HG02973 (cell line): ENCODE results near the gene ZNF438.

Experiments used
- ATAC-seq: cut with Tn5 transposase; IDR thresholded peaks from one replicate; pipeline ENCODE4 v1.9.1; 2021; ENCODE audit warnings: moderate library complexity; ENCODE audit not compliant: unreplicated experiment

Gene ZNF438

GRCh38 chr10:30853066-30853465 lies 178.6 kb downstream of the ZNF438 start:
- ATAC-seq, result no peak

DNA sequence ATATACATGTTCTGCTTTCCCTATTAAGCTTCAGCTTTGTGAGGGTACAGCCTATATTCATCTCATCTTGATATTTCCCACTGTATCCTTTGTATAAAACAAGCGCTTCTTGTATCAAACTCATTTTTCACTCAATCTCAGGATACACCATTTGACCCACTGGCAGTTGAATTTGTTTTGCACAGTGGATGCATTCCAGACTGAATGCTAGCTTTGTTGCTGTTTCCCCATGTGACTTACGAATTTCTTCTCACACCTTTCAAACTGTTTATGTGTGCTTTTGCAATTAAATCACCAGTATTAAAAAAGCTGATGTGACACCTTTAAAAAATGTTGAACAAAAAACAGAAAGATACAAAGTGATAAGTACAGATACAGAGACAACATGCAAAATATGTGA lies 180.9 kb downstream of the ZNF438 start:
- no peak for ATAC-seq

DNA sequence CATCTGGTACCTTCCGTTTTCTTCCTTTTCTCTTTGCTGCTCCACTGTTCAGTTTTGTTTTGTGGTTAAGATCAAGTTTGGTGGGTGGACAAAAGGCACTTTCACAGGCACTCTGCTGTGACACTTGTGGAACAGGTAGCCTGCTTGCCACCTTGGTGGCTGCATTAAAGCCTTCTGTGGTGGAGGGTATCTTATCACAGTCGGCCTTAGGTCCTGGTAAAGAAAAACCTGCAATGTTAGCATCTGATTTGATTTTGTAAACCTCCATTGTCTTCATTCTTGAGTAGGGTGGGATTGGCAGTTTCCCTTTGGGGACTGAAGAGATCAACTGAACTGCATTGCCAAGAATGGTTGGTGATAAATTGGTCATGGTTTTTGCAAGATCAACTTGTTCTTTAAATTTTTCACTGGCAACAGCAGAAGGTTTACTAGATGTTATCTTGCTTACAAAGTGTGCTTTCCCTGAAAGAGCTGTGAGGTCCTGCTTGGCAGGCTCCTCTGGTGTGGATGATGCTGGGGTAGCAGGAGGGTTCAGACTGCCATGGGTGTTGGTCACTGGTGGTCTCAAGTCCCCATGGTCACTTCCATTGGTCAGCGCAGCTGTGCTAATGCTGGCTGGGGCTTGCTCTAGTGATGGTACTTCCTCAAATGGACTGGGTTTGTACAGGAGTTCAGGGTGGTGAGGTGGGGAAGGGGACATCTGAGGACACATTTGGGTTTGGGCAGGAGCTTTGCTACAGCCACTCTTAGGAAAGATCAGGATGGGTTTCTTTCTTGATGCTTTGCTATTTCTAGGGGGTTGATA lies 182.2 kb downstream of the ZNF438 start:
- ATAC-seq, result no peak

DNA sequence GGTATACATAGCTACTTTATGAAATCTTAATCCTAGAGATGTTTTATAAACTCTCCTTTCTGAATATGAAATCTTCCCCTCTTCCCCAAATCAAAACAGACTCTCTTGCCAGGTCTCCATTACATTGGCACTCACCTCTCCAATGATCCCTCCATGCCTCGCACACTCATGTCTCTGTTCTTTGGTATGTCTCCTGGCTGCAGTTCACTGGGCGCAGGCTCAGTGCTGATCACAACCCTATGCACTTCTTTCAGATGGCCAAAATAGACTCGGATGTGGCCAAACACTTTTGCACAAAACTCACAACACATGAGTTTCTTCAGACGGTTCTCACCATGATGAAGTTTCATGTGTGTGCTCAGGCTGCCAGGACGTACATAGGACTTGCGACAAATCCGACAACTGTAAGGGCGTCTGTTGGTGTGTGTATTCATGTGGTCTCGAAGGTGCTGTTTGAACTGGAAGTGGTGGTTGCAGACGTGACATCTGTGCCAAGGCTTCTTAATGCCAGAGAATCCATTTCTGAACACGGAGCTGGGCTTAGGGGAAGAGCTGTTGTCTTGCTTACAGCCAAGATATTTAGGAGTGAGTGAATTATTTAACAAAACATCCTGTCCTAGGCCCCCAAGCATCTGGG lies 183.2 kb downstream of the ZNF438 start:
- no peak for ATAC-seq

GRCh38 chr10:30847642-30848041 lies 184.0 kb downstream of the ZNF438 start:
- ATAC-seq, result no peak

GRCh38 chr10:30847199-30847598 lies 184.5 kb downstream of the ZNF438 start:
- ATAC-seq, result no peak

- ATAC-seq, result no peak
Observed at GRCh38 chr10:30846710-30847109, 185.0 kb downstream of the ZNF438 start.

GRCh38 chr10:30842894-30843293 lies 188.8 kb downstream of the ZNF438 start:
- no peak for ATAC-seq

- no peak for ATAC-seq
Observed at GRCh38 chr10:30842185-30842584, 189.5 kb downstream of the ZNF438 start.

DNA sequence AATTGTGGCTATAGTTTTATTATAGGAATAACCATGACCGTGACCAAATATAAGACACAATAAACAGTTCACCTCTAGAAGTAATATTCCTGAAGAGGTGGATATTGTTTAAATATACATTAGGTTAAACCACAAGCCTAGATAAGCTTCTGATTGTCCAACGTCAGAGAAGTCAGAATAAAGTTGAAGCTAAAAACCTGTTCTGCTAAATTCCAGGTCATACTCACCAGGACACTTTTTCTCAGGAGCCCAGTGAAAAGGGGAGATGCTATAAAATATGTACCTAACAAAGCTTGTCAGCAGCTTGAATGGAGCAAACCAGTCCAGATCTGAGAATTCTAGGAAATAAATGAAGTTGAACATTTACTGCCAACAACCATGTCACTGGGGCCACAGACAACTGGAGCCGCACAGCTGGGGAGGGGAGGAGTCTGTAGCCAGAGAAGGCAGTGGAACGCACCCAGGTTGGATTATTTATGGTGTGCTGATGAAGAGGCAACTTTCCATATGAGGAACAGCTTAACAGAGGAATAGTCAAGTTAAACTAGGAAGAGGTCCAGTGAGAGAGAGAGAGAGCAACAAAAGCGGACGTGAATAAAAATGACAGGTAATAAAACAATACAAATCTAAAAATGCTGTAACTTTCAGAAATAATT lies 191.1 kb downstream of the ZNF438 start:
- no peak for ATAC-seq

DNA sequence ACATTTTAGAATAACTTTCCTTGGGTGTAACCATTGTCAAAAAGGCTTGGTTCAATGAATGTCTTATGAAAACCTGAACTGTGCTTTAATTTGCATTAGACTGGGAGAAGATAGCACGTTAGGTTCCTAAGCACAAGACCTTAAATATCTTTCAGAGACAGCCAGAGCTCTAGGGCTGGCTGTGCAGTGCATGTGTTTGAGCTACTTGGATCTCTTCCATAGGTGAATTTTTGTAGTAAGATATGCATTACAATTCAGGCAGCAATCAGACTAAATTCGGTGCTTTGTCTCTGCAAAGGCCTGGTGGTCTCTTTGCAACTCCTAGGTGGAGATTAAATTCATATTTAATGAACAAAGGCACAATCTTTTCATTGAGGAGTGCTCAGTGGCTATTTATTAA lies 192.0 kb downstream of the ZNF438 start:
- ATAC-seq, result no peak

DNA sequence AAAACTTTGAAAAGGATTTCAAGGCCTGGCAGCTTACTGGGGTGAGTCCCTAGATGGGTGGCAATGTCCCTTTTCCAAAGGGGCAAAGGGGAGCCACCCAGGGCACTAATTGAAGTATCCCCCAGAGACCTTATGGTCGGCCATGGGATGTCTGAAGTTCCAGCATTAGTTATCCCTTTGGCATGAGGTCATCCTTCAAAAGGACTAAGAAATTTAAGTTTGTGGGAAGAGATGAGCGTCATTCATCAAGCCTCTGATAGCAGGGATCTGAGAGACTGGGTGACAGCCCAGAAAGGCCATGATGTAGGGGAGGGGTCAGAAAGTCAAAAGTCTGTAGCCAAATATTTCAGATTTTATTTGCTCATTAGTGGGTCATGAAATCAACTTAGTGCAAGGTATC lies 195.3 kb downstream of the ZNF438 start:
- no peak for ATAC-seq

- ATAC-seq, result no peak
Observed at GRCh38 chr10:30835146-30835545, 196.5 kb downstream of the ZNF438 start.

GRCh38 chr10:30834651-30835050 lies 197.0 kb downstream of the ZNF438 start:
- no peak for ATAC-seq

- no peak for ATAC-seq
Observed at GRCh38 chr10:30834153-30834552, 197.5 kb downstream of the ZNF438 start.

GRCh38 chr10:30833628-30833970 lies 198.1 kb downstream of the ZNF438 start:
- no peak for ATAC-seq

- no peak for ATAC-seq
Observed at GRCh38 chr10:30832749-30833627, 198.7 kb downstream of the ZNF438 start.

- ATAC-seq, result no peak
Observed at GRCh38 chr10:30832001-30832748, 199.5 kb downstream of the ZNF438 start.

- ATAC-seq, result no peak
Observed at GRCh38 chr10:30831426-30831825, 200.2 kb downstream of the ZNF438 start.
